Anterior cingulate cortex (tissue), 58 donors: ENCODE results near the gene VARS1.
"Not testable (repeated sequence)": the region's sequence is repeated elsewhere in the genome, so short reads cannot be mapped to it uniquely, and the experiment has no call there.

Experiments used
- DNase-seq, 58 donors: peaks; one replicate each; lab custom pipeline; 2025; lab: John Stamatoyannopoulos, UW

Gene VARS1

DNA sequence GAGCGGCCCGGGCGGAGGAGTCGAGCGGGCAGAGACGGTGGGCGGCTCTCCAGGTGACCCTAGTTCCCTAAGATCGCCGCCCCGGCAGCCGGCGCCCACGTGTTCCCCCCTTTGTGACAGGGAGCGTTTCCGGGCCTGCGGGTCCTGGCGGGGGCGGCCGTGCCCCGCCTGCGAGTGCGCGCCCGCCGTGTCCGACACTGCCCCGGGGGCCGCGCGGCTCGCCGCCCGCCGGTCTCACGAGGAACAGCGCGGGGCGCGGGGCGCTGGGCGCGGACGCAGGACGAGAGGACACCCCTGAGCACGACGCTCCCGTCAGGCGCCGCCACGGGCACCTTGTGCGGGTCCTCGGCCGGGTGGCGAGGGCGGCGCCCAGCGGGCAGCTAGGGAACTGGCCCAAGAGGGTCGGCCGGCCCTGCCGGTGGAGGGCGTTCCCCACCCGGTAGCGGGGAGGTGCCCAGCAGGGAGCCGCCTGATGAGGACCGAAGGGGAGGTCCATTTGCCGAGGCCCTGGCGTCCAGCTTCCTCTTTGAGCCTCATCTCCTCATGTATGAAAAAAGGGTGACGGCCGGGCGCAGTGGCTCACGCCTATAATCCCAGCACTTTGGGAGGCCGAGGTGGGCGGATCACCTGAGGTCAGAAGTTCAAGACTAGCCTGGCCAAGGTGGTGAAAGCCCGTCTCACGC is at the start of gene VARS1:
Gene VARS1 (minus strand): TSS at position 137 of the 683 bp plus-strand sequence. CDS start 535 bp downstream, outside the sequence.
- peak in 56 of 58 donors; percentile 47 to 90 (median 81) for DNase-seq

DNA sequence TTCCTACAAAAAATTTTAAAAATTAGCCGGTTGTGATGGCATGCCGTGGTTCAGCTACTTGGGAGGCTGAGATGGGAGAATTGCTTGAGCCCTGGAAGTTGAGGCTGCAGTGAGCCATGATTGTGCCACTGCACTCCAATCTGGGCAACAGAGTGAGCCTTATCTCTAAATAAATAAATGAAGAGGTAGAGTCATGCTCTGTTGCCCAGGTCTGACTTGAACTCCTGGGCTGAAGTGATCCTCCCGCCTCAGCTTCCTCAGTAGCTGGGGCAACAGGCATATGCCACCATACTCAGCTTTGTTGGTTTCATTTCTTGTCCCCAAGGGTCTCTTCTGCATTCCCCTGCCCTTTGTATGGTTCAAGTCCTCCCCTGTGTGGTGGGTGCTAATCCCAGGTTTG is 49.0 kb upstream of the VARS1 start:
- no peak for DNase-seq

DNA sequence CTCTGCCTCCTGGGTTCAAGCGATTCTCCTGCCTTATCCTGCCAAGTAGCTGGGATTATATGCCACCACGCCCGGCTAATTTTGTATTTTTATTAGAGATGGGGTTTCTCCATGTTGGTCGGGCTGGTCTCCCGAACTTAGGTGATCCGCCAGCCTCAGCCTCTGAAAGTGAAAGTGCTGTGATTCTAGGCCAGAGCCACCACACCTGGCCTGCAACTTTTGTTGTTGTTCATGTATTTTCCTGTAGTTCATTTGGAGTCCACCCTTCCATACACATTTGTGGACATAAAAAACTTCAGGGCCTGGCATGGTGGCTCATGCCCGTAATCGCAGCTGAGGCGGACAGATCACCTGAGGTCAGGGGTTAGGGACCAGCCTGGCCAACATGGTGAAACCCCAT is 46.5 kb upstream of the VARS1 start:
- no peak for DNase-seq

DNA sequence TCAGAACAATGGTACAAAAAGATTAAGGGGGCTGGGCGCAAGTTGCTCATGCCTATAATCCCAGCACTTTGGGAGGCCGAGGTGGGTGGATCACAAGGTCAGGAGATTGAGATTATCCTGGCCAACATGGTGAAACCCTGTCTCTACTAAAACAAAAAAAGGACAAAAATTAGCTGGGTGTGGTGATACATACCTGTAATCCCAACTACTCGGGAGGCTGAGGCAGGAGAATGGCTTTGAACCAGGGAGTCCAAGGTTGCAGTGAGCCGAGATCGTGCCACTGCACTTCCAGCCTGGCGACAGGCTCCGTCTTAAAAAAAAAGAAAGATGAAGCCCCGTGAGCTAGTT is 44.2 kb upstream of the VARS1 start:
- DNase-seq, result not testable (repeated sequence)

DNA sequence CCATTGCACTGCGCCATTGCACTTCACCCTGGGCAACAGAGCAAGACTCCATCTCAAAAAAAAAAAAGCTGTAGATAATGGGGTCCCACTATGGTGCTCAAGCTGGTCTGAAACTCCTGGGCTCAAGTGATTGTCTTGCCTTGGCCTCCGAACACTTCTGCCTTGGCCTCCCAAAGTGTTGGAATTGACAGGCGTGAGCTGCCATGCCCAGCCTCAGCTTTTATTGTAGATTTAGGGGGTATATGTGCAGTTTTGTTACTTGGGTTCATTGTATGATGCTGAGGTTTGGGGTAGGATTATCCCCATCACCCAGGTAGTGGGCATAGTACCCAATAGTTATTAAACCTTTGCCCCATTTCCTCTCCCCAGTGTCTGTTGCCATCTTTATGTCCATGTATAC is 43.4 kb upstream of the VARS1 start:
- no peak for DNase-seq

DNA sequence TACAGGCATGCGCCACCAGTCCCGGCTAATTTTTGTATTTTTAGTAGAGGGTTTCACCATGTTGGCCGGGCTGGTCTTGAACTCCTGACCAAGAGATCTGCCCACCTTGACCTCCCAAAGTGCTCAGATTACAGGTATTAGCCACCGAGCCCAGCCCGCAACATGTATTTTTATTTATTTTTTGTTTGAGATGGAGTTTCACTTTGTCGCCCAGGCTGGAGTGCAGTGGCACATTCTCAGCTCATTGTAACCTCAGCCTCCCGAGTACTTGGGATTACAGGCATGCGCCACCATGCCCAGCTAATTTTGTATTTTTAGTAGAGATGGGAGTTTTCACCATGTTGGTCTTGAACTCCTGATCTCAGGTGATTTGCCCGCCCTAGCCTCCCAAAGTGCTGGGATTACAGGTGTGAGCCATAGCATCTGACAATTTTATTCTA is 42.6 kb upstream of the VARS1 start:
- not testable (repeated sequence) for DNase-seq

DNA sequence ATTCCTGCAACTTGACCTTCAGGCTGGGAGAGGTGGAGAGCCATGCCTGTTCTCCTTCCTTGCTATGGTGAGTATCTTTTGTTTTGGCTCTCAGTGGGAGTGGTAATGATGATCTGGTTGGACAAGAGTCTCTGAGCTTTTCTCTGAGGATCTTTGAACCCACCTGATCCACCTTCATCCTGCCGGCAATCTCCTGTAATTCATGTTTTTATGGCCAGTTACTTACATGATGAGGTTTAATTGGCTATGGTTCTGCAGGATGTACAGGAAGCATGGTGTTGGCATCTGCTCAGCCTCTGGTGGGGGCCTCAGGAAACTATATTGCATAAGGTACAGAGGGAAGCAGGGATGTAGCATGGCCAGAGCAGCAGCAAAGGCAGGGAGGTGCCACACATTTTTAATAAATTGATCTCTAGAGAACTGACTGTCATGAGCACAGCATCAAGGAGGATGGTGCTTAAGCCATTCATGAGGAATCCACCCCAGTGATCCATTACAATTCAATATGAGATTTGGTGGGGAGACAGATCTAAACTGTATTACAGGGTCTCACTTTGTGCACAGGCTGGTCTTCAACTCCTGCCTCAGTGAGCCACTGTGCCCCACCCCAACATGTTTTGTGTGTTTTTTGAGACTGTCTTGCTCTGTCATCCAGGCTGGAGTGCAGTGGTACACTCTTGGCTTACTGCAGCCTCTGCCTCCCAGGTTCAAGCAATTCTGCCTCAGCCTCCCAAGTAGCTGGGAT is 42.0 kb upstream of the VARS1 start:
- DNase-seq, result no peak

DNA sequence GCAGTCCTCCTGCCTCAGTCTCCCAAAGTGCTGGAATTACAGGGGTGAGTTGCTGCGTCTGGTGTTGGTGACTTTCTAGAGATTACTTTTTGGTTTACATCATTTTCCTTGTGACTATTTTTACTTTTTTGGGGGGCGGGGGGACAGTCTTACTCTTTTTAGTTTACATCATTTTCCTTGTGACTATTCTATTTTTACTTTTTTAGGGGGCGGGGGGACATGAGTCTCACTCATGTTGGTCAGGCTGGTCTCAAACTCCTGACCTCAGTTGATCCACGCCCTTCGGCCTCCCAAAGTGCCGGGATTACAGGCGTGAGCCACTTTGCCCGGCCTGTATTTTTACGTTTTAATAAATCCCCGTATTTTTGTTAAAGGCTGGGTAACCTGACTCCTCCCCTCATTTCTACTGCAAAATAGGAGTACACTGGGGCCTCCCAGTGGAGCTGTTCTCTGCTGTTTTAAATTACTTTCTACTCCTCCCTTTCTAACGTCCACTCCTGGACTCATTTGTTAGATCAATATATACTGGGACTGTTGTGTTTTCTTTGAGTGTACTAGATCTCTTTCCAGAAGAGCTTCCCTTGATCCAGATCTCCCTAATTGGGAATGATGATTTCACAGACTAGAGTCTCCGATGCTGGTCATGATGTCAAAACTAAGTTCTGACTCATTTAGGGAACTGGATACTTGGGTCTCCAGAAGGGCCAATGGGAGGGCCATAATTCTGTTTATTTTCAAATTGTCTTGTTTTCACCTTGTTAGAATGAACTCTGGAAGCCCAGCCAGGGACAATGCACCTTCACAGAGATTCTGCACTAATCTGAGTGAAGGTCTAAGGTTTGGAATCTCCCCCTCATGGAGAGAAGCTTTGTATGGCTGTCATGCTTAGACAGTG is 41.2 kb upstream of the VARS1 start:
- DNase-seq, result no peak

DNA sequence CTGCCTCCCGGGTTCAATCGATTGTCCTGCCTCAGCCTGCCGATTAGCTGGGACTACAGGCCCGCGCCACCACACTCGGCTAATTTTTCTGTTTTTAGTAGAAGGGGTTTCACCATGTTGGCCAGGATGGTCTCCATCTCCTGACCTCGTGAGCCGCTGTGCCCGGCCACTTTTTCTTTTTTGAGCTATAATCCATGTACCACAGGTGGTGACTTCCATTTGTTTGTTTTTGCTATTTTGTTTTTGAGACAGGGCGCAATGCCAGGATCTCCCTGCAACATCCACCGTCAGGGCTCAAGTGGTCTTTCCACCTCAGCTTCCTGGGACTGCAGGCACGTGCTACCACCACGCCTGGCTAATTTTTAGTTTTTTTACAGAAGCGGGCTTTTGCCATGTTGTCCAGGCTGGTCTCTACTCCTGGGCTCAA is 40.5 kb upstream of the VARS1 start:
- DNase-seq, result no peak

DNA sequence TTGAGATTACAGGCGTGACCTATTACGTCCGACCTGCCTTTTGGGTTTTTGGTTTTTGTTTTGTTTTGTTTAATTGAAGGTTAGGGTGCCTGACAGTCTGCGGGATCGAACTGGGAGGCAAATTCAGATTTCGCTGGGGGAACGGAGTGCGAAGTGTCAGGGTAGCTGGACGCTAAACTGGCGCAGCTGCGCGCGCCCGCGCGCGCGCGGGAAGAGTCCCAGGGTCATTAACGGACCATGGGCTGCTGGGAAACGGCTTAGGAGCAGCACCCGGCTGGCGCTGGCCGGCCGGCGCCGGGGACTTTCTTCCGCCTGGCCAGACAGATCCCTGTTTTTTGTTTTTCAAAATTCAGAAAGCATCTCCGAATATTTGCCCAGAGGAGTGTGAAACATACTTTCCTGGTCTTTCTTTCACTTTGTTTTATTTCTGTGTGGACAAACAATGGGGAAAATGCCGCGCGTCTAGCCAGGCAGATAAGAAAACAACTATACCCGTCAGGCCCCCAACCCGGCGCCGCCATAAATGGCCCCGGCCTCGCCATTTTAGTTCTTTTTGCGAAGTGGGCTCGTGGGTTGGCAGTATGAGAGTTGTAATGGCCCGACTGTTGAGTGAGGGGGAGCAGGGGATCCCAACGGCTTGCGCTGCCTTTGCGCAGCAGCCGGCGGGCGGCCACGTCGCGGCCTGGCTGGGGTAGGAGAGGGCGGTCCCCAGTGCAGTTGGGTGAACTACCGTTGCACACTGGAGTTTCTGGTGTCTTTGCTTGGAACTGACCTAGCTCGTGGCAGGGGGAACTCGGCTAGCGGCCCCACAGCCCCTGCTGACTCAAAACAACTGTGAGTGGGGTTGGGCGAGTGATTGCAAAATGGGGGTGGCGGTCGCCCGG is 39.1 kb upstream of the VARS1 start:
- peak; percentile 37 to 94 (median 82) for DNase-seq

DNA sequence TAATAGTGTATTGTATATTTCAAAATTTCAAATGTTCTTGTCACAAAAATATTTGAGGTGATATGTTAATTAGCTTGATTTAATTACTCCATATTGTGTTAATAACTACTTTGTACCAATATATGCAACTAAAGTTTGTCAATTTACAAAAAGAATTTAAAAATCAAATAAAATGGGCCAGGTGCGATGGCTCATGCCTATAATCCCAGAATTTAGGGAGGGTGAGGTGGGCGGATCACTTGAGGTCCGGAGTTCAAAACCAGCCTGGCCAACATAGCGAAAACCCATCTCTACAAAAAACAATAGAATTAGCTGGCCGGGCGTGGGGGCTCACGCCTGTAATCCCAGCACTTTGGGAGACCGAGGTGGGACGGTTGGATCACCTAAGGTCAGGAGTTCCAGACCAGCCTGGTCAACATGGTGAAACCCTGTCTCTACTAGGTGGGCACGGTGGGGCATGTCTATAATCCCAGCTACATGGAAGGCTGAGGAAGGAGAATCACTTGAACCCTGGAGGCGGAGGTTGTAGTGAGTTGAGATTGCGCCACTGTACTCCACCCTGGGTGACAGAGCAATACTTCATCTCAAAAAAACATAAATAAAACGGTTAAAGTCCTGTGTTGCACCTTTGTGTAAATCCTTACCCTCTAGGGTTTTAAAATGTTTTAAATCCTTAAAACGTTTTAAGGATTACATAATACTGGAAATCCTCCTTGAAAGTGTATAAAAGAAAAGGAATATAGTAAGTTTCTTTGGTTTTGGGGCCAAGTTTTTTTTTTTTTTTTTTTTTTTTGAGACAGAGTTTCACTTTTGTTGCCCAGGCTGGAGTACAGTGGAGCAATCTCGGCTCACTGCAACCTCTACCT is 36.0 kb upstream of the VARS1 start:
- DNase-seq, result peak in 6 of 58 donors; percentile 9 to 37 (median 27)

DNA sequence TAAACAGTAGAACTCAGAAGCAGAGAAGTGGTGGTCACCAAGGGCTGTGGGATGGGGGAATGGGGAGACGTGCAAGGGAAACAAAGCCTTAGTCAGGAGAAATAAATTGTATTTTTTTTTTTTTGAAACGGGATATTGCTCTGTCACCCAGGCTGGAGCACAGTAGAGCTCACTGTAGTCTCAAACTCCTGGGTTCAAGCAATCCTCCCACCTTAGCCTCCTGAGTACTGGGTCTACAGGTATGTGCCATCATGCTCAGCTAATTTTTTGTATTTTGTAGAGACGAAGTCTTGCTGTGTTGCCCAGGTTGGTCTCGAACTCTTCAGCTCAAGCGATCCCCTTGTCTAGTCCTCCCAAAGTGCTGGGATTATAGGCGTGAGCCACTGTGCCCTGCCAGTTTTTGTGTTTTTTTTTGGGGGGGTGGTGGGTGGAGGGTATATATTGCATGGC is 35.4 kb upstream of the VARS1 start:
- DNase-seq, result peak in 4 of 58 donors; percentile 20 to 57 (median 42)

DNA sequence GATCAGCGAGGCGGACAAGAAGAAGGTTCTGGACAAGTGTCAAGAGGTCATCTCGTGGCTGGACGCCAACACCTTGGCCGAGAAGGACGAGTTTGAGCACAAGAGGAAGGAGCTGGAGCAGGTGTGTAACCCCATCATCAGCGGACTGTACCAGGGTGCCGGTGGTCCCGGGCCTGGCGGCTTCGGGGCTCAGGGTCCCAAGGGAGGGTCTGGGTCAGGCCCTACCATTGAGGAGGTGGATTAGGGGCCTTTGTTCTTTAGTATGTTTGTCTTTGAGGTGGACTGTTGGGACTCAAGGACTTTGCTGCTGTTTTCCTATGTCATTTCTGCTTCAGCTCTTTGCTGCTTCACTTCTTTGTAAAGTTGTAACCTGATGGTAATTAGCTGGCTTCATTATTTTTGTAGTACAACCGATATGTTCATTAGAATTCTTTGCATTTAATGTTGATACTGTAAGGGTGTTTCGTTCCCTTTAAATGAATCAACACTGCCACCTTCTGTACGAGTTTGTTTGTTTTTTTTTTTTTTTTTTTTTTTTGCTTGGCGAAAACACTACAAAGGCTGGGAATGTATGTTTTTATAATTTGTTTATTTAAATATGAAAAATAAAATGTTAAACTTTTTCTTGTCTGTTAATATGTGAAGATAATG is 34.2 kb upstream of the VARS1 start:
- peak in 16 of 58 donors; percentile 2 to 81 (median 37) for DNase-seq

DNA sequence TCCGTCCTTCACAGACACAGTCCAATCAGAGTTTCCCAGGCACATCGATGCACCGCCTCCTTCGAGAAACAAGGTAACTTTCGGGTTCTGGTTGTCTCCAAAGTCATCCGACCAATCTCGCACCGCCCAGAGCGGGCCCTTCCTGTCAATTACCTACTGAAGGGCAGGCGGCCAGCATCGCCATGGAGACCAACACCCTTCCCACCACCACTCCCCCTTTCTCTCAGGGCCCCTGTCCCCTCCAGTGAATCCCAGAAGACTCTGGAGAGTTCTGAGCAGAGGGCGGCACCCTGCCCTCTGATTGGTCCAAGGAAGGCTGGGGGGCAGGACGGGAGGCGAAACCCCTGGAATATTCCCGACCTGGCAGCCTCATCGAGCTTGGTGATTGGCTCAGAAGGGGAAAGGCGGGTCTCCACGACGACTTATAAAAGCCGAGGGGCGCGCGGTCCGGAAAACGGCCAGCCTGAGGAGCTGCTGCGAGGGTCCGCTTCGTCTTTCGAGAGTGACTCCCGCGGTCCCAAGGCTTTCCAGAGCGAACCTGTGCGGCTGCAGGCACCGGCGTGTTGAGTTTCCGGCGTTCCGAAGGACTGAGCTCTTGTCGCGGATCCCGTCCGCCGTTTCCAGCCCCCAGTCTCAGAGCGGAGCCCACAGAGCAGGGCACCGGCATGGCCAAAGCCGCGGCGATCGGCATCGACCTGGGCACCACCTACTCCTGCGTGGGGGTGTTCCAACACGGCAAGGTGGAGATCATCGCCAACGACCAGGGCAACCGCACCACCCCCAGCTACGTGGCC is 31.9 kb upstream of the VARS1 start, which contains the start of gene HSPA1B:
Gene HSPA1B (plus strand): TSS at position 453 of the 794 bp plus-strand sequence. CDS start 213 bp downstream, at position 666.
- DNase-seq, result peak; percentile 92 to 100 (median 99)

DNA sequence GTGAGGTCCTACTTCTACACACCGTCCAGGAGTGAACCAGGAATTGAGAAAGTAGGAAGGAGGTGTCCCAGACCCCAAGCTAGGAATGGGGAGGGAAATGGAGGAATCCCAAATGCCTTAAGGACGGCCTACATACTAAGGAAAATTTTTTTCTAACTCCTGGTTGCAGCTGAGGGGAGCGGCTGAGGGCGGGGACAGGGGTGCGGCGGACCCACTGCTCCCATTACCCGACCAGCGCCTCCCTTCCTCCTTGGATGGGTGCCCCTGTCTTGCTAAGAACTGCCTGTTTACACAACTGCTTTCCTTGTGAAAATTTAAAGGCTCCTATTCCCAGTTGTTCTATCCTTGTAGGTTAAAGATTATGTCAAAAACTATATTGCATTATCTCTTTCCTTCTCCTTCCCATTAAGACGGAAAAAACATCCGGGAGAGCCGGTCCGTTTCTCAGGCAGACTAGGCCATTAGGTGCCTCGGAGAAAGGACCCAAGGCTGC is 31.3 kb upstream of the VARS1 start:
- peak in 45 of 58 donors; percentile 34 to 90 (median 72) for DNase-seq

DNA sequence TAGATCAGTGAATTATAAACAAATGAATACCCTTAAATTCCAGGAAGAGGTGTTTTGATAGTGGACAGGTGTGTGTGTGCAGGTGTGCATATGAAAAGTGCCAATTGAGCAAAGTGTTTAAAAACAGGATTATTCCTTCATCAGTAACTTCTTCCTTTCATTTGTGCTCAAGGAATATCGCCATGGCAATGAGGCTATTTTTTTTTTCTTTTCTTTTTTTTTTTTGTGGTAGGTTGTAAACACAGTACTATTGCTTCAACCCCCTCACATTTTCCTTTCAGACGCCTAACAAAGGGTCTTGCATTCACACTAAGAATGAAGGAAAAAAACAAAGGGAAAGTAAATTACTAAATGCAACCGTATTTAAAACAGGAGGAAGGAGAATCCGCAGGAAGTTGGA is 30.0 kb upstream of the VARS1 start:
- DNase-seq, result no peak

DNA sequence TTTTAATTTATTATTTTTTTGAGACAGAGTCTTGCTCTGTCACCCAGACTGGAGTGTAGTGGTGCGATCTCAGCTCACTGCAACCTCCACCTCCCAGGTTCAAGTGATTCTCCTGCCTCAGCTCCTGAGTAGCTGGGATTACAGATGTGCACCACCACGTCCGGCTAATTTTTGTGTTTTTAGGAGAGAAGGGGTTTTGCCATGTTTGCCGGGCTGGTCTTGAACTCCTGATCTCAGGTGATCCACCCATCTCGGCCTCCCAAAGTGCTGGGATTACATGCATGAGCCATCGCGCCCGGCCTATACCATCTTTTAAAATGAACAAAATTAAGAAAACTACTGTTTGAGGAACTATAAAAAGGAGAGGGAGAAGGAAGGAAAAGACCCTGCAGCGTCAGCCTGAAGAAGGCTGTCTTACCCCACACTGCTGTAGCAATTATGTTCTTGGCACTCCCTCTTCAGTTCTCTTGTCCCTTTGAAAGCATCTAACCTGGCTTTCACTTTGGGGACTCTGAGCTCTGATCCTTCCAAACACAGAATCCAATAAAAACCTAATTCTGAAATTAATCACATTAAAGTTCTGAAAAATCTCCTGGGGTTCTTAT is 28.1 kb upstream of the VARS1 start:
- DNase-seq, result not testable (repeated sequence)
